Right lobe of liver (tissue), 4 donors: ENCODE data around the gene SEPTIN10.

Experiments
- POLR2A ChIP-seq: fragments of 450-650 bp; IDR thresholded peaks from one replicate; pipeline ENCODE4 v1.6.1; 2017; ENCODE audit warnings: antibody characterized with exemption, mild to moderate bottlenecking
- TF ChIP-seq, protein P1 (sequence below), 4 donors: fragments of 200-600 bp in 3 of 4; fragments of 450-650 bp in 1 of 4; IDR thresholded peaks; one replicate each; pipeline versions ENCODE4 v1.5.1 to v1.8.0; 2016 to 2022; ENCODE audit warnings: antibody characterized with exemption in 4 of 4, mild to moderate bottlenecking in 2 of 4
- donor health status: DM: no; HTN: no; CAD: no.
- donor health status: DM: no; HTN: no; CAD: no.
- donor health status: DM: no; HTN: yes; CAD: no.

DNA sequence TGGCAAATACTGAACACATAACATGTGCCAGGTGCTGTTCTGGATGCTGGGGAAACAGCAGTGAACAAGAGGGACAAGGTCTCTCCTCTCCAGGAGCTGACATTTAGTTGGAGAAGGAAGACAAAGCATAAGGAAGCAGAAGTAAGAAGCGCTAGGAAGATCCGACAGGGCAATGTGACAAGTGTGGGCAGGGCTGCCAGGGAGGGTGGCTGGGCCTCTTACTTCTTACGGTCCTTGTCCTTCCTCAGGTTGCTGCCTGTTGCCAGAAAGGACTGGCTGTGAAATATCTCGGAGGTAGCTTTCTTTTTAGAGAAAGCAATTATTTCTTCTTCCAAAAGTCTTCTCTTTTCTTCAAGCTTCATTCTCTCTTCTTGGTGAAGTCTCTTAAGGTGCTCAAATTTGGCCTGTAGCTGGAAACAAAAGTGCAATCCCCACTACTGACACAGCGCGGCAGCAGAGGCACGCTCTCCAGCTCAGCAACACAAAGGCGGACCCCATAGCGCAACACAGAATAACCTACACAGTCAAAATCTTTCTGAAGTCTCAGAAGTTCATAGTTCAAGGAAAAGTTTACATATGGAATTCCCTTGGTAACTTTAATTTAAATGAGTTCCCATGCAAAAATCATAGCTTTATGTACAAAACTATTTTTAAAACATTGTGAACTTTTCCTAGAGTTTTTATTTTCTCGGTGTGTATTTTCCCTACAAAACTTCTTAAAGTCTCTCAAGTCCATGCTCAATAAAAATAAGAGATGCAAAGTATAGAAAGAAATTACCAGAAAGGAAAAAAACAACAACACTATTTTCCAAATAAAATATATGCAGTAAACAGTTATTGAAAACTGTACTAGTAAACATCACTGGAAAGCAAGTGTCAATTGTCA is 67.7 kb downstream of the SEPTIN10 start:
- TF ChIP-seq POLR2A = no peak
- TF ChIP-seq, protein P1, sequence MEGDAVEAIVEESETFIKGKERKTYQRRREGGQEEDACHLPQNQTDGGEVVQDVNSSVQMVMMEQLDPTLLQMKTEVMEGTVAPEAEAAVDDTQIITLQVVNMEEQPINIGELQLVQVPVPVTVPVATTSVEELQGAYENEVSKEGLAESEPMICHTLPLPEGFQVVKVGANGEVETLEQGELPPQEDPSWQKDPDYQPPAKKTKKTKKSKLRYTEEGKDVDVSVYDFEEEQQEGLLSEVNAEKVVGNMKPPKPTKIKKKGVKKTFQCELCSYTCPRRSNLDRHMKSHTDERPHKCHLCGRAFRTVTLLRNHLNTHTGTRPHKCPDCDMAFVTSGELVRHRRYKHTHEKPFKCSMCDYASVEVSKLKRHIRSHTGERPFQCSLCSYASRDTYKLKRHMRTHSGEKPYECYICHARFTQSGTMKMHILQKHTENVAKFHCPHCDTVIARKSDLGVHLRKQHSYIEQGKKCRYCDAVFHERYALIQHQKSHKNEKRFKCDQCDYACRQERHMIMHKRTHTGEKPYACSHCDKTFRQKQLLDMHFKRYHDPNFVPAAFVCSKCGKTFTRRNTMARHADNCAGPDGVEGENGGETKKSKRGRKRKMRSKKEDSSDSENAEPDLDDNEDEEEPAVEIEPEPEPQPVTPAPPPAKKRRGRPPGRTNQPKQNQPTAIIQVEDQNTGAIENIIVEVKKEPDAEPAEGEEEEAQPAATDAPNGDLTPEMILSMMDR (IDR thresholded peaks at IDR 0.05) = peak; percentile 79 to 93 (median 86)
